ENCODE measurements around the gene LIN7B.
"Not testable (repeated sequence)": the region's sequence is repeated elsewhere in the genome, so short reads cannot be mapped to it uniquely, and the experiment has no call there.

Gene LIN7B, protein sequence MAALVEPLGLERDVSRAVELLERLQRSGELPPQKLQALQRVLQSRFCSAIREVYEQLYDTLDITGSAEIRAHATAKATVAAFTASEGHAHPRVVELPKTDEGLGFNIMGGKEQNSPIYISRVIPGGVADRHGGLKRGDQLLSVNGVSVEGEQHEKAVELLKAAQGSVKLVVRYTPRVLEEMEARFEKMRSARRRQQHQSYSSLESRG

DNA sequence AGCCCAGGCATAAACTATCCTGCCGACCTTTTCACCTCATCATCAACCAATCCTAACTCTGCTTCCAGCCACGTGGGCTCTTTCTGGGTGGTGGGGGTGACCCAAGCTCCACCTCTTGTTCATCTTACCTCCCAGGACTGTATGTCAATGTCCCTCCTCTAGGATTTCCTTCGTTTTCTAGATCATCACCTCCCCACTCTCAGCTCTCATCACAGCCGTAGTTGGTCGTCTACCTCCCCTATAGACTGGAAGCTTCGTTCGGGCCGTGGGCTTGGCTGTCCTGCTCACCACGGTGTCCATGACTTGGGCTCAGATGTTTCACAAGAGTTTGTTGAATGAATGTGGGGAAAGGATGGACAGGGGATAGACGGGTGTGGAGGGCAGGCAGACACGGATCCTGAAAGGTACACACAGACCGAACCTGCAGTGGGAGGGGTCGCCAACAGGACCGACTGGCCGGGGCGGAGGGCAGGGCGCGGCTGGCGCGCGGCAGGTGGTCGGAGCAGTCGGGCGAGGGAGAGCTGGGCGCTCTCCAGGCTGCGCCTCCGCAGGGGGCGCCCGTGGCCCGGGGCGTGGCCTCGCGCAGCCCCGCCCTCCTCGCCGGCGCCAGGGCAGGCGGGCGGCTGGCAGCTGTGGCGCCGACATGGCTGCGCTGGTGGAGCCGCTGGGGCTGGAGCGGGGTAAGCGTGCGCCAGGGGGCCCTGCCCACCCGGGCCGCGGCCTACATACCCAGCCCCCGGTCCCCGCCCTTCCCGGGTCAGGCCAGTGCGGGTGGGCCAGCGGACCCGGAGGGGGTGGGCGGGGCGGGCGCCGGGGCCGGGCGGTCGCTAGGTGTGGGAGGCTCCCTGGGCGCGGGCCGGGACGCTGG lies at the start of gene LIN7B:
Gene LIN7B, plus strand, starts transcription at position 609 of the 868 bp plus-strand sequence. Its CDS starts 35 bp downstream, at position 644.
- no peak for DNase-seq

DNA sequence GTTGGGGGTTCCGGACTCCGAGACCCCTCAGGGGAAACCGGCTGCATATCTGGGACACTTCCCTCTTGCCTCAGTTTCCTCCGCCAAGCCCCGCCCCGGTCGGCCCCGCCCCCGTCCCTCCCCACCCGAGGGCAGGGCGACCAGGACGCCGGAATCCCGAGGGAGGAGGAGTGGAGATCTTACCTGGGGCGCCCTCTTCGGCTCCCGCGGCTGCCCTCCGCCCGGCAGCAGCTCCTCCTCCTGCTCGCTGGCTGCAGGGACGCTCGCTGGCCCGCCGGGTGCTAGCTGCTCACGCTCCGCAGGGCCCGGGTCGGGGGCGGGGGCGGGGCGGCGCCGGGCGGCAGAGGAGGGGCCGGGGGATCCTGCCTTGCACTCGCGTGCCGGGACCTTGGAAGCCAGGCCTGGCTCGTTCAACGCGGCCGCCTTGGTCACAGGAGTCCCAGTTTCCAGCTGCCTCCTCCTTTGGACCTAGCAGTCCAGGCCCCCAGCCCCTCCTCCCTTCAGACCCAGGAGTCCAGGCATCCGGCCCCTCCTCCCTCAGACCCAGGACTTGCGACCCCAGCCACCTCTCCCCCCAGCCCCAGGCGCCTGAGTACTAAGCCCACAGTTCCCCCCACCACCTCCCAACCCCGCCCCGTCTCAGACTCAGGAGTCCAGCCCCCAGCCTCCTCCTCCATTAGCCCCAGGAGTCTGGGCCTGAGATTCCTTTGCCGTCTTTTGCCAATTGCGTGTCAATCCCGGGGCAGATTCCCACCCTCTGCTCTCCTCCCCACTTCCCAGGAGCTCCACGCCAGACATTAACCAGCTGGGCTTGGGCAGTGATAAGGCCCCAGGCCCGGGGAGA lies 49.2 kb upstream of the LIN7B start, which contains the start of gene NTF4:
Gene NTF4, minus strand, starts transcription at position 51 of the 844 bp plus-strand sequence. CDS start 2,821 bp downstream, outside the sequence.
- no peak for DNase-seq

DNA sequence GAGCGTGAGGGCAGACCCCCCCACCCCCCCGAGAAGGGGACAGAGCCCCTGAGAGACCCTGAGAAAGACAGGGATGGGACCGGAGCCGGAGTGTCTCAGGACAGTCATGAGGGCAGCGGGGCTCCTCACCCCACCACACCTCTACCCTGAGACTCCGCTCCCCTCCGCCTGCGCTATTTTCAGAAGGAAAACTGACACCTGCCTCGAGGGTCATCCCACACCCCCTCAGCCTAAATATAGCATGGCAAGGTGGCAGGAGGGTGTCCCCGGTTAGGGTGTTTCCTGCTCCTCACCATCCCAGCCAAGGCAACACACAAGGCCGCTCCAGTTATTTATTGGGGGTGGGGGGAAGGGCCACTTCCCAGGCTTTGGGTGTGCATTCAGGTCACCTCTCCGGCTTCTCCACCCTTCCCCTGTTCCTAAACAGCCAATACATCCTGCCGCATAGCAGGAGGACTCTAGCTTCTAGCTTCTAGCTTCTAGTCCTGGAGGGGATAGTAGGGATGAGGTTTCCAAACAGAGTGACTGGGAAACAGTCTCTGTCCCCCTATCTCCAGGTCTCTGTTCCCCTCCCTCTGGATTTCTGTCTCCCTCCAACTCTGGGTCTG lies 48.2 kb upstream of the LIN7B start:
- DNase-seq: no peak

DNA sequence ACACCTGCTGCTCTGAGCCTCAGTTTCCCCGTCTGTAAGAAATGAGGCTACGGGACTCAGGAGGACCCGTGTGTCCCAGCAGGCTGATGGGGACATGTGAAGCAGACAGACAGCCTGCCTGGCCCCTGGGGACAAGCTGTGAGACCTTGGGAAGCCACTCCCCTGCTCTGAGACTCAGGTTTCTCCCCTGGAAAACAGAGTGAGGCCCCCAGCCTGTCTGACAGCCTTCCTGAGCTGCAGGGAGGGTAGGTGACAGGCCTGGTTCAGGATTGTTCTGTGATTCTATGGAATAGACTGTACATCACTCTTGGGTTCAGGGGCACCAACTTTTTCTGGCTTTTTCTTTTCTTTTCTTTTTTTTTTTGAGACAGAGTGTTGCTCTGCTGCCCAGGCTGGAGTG lies 46.6 kb upstream of the LIN7B start:
- no peak for DNase-seq

DNA sequence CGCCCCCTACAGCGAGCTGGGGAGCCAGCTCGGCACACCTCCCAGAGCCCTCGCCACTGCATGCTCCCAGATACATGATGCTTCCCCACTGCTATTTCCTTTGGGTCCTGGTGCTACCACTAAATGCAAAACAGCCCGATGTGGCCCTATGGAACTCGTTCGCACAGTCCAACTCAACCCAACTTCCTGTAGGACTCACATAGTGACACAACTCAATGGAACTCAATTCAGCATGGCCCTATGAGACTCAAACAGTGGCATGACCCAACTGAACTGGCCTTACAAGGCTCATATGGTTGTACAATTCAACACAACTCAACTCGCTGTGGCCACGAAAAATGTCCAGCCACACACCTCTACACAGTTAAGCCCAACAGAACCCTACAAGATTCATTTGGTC lies 45.1 kb upstream of the LIN7B start:
- DNase-seq: no peak

DNA sequence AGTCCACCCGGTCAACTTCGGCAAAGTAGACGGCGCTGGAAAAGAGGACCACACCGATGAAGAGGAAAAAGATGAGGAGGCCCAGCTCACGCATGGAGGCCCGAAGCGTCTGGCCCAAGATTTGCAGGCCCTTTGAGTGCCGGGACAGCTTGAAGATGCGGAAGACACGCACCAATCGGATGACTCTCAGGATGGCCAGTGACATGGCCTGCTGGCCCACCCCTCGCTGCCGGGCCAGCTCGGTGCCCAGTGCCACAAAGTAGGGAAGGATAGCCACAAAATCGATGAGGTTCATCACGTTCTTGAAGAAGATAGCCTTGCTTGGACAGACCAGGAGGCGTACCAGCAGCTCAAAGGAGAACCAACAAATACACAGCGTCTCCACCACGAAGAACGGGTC lies 43.8 kb upstream of the LIN7B start:
- DNase-seq: no peak

DNA sequence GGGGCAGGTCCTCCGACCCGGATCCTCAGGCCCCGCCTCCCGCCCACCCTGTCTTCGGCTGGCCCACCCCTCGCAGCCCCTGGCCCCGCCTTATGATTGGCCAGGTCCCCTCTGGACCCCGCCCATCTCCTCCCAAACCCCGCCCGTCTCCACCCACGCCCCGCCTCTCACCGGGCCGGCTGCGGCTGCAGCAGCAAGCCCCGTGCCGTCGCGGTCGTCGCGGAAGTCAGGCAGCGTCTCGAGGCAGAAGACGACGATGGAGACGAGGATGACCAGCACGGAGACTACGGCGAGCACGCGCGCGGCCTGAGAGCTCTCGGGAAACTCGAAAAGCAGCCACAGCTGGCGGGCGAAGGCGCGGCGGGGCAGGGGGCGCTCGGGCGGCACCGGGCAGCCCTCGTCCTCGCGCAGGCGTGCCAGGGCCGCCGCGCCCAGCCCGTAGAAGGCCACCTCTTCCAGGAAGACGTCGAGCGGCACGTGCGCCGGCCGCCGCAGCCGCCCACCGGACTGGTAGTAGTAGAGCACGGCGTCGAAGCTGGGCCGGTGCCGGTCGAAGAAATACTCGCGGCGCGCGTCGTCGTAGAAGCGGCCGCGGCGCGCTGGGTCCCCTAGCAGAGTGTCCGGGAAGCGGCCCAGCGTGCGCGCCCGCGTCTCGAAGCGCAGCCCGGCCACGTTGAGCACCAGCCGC lies 42.2 kb upstream of the LIN7B start:
- DNase-seq: no peak

DNA sequence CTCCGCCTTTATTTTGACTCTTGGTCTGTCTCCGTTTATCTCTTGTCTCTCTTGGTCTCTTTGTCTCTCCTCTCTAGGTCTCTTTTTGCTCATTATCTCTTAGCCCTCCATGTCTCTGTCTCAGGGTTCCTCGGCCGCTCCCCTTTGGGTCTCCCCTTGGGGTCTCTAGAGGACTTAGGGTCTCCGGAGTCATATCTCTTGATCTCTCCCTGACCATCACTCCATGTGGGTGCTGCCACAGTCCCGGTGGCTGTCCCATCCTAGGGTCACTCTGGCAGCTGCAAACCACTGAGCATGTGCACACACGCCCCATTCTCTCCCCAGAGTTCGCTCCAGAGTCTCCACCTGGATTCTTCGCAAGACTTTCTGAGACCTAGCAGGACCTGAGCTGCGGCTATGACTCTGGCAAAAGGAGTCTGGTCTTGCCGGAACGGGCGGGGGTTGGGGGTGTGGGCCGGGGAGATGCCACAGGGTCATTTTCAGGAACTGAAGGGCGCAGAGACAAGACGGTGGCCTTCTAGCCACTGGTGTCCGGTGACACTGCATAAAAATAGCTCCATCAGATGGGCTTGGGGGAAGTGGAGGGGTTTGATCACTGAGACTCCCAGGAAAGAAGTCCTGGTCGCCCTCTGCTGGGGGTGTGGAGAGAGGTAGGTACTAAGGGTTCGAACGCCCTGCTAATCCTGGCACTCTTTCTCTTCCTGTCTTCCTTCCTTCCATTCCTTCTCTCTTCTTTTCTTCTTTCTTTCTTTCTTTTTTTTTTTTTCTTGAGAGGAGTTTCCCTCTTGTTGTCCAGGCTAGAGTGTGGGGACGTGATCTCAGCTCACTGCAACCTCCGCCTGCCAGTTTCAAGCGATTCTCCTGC lies 40.4 kb upstream of the LIN7B start:
- no peak for DNase-seq

DNA sequence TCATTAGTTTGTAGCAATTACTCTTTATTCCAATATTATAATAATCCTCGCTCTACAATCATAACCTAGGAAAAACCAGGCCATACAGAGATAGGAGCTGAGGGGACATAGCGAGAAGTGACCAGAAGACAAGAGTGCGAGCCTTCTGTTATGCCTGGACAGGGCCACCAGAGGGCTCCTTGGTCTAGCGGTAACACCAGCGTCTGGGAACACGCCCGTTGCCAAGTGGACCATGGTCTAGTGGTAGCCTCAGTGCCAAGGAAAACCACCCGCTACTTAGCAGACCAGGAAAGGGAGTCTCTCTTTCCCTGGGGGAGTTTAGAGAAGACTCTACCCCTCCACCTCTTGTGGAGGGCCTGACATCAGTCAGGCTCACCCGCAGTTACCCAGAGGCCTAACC lies 39.3 kb upstream of the LIN7B start:
- DNase-seq: not testable (repeated sequence)

DNA sequence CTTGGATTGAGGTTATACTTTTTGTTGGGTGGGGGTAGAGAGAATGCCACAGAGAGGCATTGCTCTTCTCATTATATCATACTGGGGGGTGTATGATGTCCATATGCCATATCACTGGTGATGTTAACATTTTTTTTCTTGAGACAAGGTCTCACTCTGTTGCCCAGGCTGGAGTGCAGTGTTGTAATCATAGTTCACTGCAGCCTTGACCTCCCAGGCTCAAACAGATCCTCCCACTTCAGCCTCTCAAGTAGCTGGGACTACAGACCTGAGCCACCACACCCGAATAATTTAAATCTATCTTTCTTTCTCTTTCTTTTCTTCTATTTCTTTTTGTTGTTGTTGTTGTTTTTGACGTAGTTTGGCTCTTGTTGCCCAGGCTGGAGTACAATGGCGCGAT lies 33.8 kb upstream of the LIN7B start:
- no peak for DNase-seq

DNA sequence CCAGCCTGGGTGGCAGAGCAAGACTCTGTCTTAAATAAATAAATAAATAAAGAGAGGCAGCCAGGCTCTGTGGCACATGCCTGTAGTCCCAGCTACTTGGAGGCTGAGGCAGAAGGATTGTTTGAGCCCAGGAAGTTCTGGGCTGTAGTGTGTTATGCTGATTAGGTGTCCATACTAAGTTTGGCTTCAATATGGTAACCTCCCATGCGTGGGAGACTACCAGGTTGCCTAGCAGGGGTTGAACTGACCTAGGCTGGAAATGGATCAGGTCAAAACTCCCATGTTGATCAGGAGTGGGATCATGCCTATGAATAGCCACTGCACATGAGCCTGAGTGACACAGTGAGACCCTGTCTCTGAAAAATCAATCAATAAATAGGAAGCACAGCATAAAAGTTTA lies 32.9 kb upstream of the LIN7B start:
- DNase-seq: no peak

DNA sequence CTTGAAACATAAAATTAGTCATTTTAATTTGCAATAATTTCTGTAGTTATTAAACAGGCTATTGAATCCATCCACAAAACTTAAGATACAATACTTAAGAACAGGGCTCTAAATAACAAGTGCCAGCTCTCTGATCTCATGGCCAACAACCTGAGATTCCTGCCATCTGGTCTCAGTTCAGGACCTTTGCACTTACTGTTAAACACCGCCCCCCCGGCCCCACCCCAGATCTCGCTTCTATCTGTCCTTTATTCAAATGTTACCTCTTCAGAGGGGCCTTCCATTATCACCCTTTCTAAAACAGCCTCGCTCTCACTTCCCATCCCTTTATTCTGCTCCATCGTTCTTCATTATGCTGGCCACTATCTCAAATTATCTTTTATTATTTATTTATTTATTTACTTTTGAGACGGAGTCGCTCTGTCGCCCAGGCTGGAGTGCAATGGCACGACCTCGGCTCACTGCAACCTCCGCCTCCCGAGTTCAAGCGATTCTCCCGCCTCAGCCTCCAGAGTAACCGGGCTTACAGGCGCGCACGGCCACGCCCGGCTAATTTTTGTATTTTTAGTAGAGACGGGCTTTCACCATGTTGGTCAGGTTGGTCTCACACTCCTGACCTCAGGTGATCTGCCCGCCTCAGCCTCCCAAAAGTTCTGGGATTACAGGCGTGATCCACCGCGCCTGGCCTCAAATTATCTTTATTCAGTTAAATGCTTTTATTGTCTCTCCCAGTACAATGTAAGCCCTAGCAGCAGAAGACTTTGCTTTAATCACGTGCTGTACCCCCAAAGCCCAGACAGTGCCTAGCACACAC lies 29.8 kb upstream of the LIN7B start:
- DNase-seq: no peak

DNA sequence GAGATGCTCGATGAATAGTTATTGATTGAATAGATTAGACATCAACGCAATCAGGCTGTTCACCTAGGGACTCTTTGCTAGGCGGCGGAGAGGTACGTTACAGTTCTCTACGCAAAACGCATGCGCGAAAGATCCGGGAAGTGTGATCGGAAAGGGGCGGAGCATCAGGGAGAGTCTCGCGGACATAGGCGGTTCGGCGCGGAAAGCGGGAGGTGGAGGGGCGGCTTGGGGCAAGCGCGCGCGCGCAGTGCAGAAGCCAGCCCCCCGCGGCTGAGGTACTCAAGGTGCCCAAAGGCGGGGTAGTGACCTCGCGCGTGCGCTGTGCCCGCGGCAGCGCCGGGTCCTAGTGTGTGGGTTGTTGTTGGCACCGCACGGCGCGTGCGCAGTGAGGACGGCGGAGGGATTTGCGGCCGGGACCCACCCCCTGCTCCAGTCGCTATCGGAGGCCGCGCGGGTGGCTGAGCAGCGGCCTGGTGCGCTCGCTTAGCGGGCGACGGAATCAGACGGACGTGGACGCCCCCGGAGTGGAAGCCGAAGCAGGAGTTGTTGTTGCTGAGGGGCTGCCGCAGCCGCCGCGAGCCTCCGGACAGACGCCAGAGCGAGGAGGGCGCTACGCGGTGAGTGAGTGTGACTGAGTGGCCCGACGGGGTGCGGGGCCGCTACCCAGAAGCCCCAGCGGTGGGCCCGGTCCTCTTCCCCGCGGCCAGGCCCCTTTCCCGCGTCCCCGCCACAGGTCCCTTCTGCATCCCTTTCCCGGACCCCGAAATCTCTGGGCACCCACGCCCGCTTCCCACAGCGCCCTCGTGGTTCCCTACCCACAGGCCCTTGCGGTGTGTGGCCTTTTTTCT lies 28.9 kb upstream of the LIN7B start, which contains the start of gene SNRNP70:
Gene SNRNP70, plus strand, starts transcription at position 432 of the 848 bp plus-strand sequence. CDS start 964 bp downstream, outside the sequence.
- peak; percentile 98 for DNase-seq

DNA sequence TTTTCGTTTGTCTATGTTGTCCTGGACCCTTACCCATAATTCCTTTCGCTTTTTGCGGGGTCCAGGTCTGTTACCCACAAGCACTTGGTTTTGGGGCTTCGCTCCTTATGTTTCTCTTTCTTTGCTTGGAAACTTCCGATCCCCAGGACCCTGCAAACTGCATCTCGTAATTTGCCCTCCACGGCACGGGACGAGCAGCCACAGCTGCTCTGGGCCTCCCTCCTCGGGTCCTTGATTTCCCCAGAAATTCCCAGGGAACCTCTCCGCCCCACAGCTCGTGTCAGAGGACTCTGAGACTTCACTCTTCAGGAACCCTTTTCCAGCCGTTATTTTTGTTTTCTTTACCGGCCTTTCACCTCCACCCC lies 28.3 kb upstream of the LIN7B start:
- DNase-seq: no peak

DNA sequence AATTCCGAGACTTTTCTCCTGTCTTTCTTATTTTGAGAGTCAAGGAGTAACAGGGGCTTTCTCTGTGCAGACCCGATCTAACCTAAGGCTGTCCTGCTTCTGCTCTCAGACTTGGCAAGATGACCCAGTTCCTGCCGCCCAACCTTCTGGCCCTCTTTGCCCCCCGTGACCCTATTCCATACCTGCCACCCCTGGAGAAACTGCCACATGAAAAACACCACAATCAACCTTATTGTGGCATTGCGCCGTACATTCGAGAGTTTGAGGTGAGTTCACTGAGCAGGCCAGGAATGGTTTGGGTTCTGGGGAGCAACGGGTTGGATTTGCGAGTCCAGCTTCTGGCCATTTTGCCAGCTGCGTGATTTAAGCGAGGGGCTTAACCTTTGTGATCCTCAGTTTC lies 27.9 kb upstream of the LIN7B start:
- no peak for DNase-seq

DNA sequence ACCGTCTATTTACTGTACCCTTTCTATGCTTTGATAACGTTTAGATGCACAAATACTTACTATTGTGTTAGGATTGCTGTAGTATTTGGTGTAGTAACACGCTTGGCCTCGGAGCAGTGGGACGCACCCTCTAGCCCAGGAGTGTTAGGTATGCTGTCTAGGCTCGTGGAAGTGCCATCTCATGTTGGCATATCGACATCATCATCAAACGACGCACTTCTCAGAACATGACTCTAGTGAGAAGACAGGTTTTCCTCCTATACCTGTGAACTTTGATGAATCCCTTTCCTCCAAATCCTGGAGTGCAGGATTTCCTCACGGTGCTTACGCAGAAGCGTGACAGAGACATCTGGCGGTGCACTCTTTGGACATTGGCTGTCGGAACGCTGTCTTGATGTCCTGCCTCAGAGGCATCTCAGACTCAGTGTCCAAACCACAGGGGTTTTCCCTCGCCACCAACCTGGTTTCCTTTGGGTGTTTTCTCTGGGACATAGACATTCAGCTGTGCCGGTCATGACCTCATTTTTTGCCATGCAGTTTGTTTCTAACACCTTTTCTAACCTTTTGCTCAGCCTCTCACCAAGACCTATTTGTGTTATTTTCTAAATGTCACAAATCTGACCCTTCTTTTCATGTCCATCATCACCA lies 22.7 kb upstream of the LIN7B start:
- DNase-seq: no peak

DNA sequence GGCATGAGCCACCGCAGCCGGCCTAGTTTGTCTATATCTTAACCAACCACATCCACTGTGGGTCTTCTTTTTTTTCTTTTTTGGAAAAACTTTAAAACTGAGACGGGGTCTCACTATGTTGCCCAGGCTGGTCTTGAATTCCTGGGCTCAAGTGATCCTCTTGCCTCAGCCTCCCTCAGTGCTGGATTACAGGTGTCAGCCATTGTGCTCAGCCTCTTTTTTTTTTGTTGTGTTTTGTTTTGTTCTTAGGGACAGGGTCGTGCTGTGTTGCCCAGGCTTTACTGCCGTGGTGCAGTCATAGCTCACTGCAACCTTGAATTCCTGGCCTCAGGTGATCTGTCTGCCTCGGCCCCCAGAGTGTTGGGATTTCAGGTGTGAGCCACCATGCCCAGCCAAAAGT lies 21.5 kb upstream of the LIN7B start:
- DNase-seq: no peak
